NCI-H69 (cell line): ENCODE measurements around the gene TAF4.

Experiments
- DNase-seq: peaks from one replicate; lab custom pipeline; 2025; lab: John Stamatoyannopoulos, UW

TAF4 gene

GRCh38 chr20:62019881-62020492 is 45.7 kb downstream of the TAF4 start:
- DNase-seq = no peak

GRCh38 chr20:62019144-62019805 is 46.4 kb downstream of the TAF4 start:
- no peak for DNase-seq

- no peak for DNase-seq
Measured at GRCh38 chr20:62018437-62019143, 47.1 kb downstream of the TAF4 start.

GRCh38 chr20:62015540-62016288 is 50.0 kb downstream of the TAF4 start:
- DNase-seq = no peak

GRCh38 chr20:62014889-62015537 is 50.7 kb downstream of the TAF4 start:
- DNase-seq = no peak

- DNase-seq = no peak
Measured at GRCh38 chr20:62014488-62014775, 51.2 kb downstream of the TAF4 start.

- no peak for DNase-seq
Measured at GRCh38 chr20:62012631-62013030, 53.0 kb downstream of the TAF4 start.

GRCh38 chr20:62011938-62012534 is 53.6 kb downstream of the TAF4 start:
- DNase-seq = no peak

- no peak for DNase-seq
Measured at GRCh38 chr20:62011403-62011790, 54.3 kb downstream of the TAF4 start.

GRCh38 chr20:62010551-62011402 is 54.9 kb downstream of the TAF4 start:
- DNase-seq = peak; percentile 35

- no peak for DNase-seq
Measured at GRCh38 chr20:62009869-62010445, 55.7 kb downstream of the TAF4 start.

GRCh38 chr20:62009322-62009721 is 56.4 kb downstream of the TAF4 start:
- DNase-seq = no peak

- DNase-seq = no peak
Measured at GRCh38 chr20:62008643-62009183, 57.0 kb downstream of the TAF4 start.

- DNase-seq = no peak
Measured at GRCh38 chr20:62007127-62007647, 58.5 kb downstream of the TAF4 start.

- DNase-seq = no peak
Measured at GRCh38 chr20:62006482-62006881, 59.2 kb downstream of the TAF4 start.

- DNase-seq = no peak
Measured at GRCh38 chr20:62004614-62005013, 61.1 kb downstream of the TAF4 start.

GRCh38 chr20:62003567-62004405 is 61.9 kb downstream of the TAF4 start:
- no peak for DNase-seq

GRCh38 chr20:62002882-62003480 is 62.7 kb downstream of the TAF4 start:
- no peak for DNase-seq
